CD14-positive monocyte (primary cell): ENCODE results near the gene EGR1. TPM values are rescaled to one million over a fixed set of nuclear protein-coding genes. Genes with fewer than 3 reads are reported as not detected.

Experiments
- DNase-seq, 3 donors: peaks; one replicate each; pipeline ENCODE4 v3.0.0-alpha.2; 2011 to 2022
- H2AFZ ChIP-seq: 2 replicates; pipeline ENCODE4 v1.6.0; 2012; ENCODE audit warnings: mild to moderate bottlenecking, low read depth, low read length, inconsistent platforms; ENCODE audit not compliant: insufficient read depth, poor library complexity, severe bottlenecking
- H3K27ac ChIP-seq, 2 donors: 1 replicate in 1 of 2; 2 replicates in 1 of 2; pipeline ENCODE4 v1.5.1; 2012 to 2013; ENCODE audit warnings: low read length in 2 of 2, control low read depth in 1 of 2, inconsistent platforms in 1 of 2, low read depth in 1 of 2, mild to moderate bottlenecking in 1 of 2
- H3K27me3 ChIP-seq, 2 donors: one replicate each; pipeline versions ENCODE4 v1.6.0 to v1.6.1; 2011 to 2013; ENCODE audit warnings: low read length in 2 of 2; ENCODE audit not compliant: control insufficient read depth in 2 of 2, insufficient read depth in 2 of 2
- H3K36me3 ChIP-seq, 2 donors: replicated peaks in 1 of 2; 1 replicate in 1 of 2; 2 replicates in 1 of 2; pipeline versions ENCODE4 v1.5.1 to v1.6.1; 2012 to 2013; ENCODE audit warnings: low read length in 2 of 2, control low read depth in 1 of 2, inconsistent platforms in 1 of 2, mild to moderate bottlenecking in 1 of 2; ENCODE audit not compliant: insufficient read depth in 2 of 2, control insufficient read depth in 1 of 2
- H3K4me1 ChIP-seq, 2 donors: 1 replicate in 1 of 2; 2 replicates in 1 of 2; pipeline versions ENCODE4 v1.5.1 to v1.6.1; 2012 to 2013; ENCODE audit warnings: low read length in 2 of 2, control low read depth in 1 of 2, inconsistent platforms in 1 of 2, mild to moderate bottlenecking in 1 of 2, moderate library complexity in 1 of 2; ENCODE audit not compliant: insufficient read depth in 2 of 2, control insufficient read depth in 1 of 2
- H3K4me2 ChIP-seq: replicated peaks from 2 replicates; pipeline ENCODE3; 2012; ENCODE audit warnings: low read length, moderate library complexity, mild to moderate bottlenecking; ENCODE audit not compliant: poor library complexity, severe bottlenecking; ENCODE audit errors: extremely low read depth
- H3K4me3 ChIP-seq, 3 experiments: fragments of 200-600 bp in 1 of 3; sonication (generic) in 1 of 3; replicated peaks in 1 of 3; 1 replicate in 2 of 3; 2 replicates in 1 of 3; pipeline ENCODE4 v1.5.1; 2011 to 2013; ENCODE audit warnings: low read length in 3 of 3, mild to moderate bottlenecking in 3 of 3, control low read depth in 2 of 3, low read depth in 2 of 3, inconsistent platforms in 1 of 3, moderate library complexity in 1 of 3
- H3K79me2 ChIP-seq: 2 replicates; pipeline ENCODE4 v1.6.0; 2012; ENCODE audit warnings: mild to moderate bottlenecking, control low read depth, inconsistent platforms, low read length, moderate library complexity; ENCODE audit not compliant: insufficient read depth
- H3K9ac ChIP-seq: 2 replicates; pipeline ENCODE4 v1.6.0; 2017; ENCODE audit warnings: low read length, mild to moderate bottlenecking; ENCODE audit not compliant: insufficient read depth, poor library complexity, severe bottlenecking
- H3K9me3 ChIP-seq, 2 donors: replicated peaks in 1 of 2; 1 replicate in 1 of 2; 2 replicates in 1 of 2; pipeline versions ENCODE4 v1.5.1 to v1.6.1; 2012 to 2013; ENCODE audit warnings: low read length in 2 of 2, control low read depth in 1 of 2; ENCODE audit not compliant: control insufficient read depth in 1 of 2, insufficient read depth in 1 of 2
- H4K20me1 ChIP-seq: 2 replicates; pipeline ENCODE4 v1.6.0; 2012; ENCODE audit warnings: mild to moderate bottlenecking, low read length, control low read depth, moderate library complexity; ENCODE audit not compliant: insufficient read depth
- H3K27ac Mint-ChIP-seq, 7 donors: one replicate each; pipeline ENCODE4 v1.8.0; 2020; ENCODE audit warnings: mild to moderate bottlenecking in 7 of 7, mixed read lengths in 7 of 7, moderate library complexity in 6 of 7, inconsistent platforms in 2 of 7
- H3K27me3 Mint-ChIP-seq, 3 donors: one replicate each; pipeline ENCODE4 v1.8.0; 2021 to 2022; ENCODE audit warnings: low read depth in 3 of 3, mild to moderate bottlenecking in 3 of 3, mixed read lengths in 3 of 3, moderate library complexity in 3 of 3, inconsistent platforms in 1 of 3
- H3K36me3 Mint-ChIP-seq, 2 donors: one replicate each; pipeline ENCODE4 v1.8.0; 2020; ENCODE audit warnings: mixed read lengths in 2 of 2, inconsistent platforms in 1 of 2, mild to moderate bottlenecking in 1 of 2
- H3K4me1 Mint-ChIP-seq: one replicate; pipeline ENCODE4 v1.8.0; 2020; ENCODE audit warnings: mild to moderate bottlenecking, mixed read lengths
- H3K4me3 Mint-ChIP-seq, 2 donors: one replicate each; pipeline ENCODE4 v1.8.0; 2020; ENCODE audit warnings: mild to moderate bottlenecking in 2 of 2, mixed read lengths in 2 of 2, moderate library complexity in 1 of 2
- H3K9me3 Mint-ChIP-seq, 7 donors: one replicate each; pipeline ENCODE4 v1.8.0; 2020 to 2022; ENCODE audit warnings: mixed read lengths in 7 of 7, mild to moderate bottlenecking in 6 of 7, moderate library complexity in 6 of 7, inconsistent platforms in 2 of 7
- WGBS: methylation state at CpG from one replicate; pipeline ENCODE4 v1.1.5; 2013; ENCODE audit warnings: missing lambda C conversion rate; ENCODE audit not compliant: insufficient coverage; 5-methylcytosine and 5-hydroxymethylcytosine counted together
- intact Hi-C, 2 donors: fragments of 100-400 bp; cut with micrococcal nuclease; formaldehyde crosslinking; loops; one replicate each; pipeline versions ENCODE4 v1.15.0 to v1.15.1; 2023
- polyA plus RNA-seq, 3 donors: library from polyadenylated mRNA; depleted of rRNA in 1 of 3; unstranded in 2 of 3; stranded (reverse) in 1 of 3; fragments of 300-500 nt in 2 of 3; fragments of >200 nt in 1 of 3; fragmentation: Illumina TruSeq in 2 of 3; gene quantifications; 1 replicate in 2 of 3; 2 replicates in 1 of 3; pipeline ENCODE4 v1.2.3, GENCODE V29; 2012 to 2021
- TF ChIP-seq, protein P1 (sequence below): fragments of 200-600 bp; IDR thresholded peaks from one replicate; pipeline ENCODE4 v1.8.0; 2022; ENCODE audit warnings: antibody characterized with exemption, mild to moderate bottlenecking

EGR1 gene
- polyA plus RNA-seq, 3 donors: 8.4 to 105 (median 16.9) TPM

DNA sequence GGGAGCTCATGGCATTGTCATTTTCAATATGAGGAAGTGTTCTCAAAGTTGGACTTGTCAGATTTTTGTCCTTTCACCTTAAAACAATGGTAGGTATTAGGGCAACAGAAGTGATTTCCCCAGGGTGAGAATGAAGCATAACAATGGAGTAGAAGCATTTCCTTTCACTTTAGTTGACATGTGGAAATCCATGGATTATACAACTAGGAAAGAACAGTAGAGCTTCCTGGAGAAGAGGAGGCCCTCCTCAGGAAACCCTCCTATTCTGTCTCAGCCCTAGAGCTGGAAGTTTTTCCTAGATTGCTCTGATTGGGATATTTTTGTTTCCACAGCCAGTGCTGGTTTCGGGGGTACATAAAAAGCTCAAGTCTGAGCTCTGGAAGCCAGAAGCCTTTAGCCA, 40.2 kb upstream of the EGR1 start:
- H3K9ac ChIP-seq: no peak overlapping the region
- WGBS: 100% methylated on average over 1 of the region's 1 CpG
- H3K79me2 ChIP-seq: no peaks in the 10 kb centered on the region
- no peaks in the 10 kb centered on the region for H3K27me3 ChIP-seq
- Mint-ChIP-seq H3K27ac (peak overlapping the region in 1 of 7 donors; percentile 8), H3K27me3 (no peaks in the 10 kb centered on the region), H3K9me3 (no peaks in the 10 kb centered on the region), H3K4me3 (no peak overlapping the region), H3K36me3 (peaks cover 84 to 99% of the 10 kb centered on the region in 2 donors), H3K4me1 (no peaks in the 10 kb centered on the region)
- peak overlapping the region in 1 of 2 donors; percentile 27 for H3K27ac ChIP-seq
- no peaks in the 10 kb centered on the region for H3K4me1 ChIP-seq
- intact Hi-C loops: no loop called here
- no peak for DNase-seq
- H2AFZ ChIP-seq: no peak overlapping the region
- TF ChIP-seq, protein P1, sequence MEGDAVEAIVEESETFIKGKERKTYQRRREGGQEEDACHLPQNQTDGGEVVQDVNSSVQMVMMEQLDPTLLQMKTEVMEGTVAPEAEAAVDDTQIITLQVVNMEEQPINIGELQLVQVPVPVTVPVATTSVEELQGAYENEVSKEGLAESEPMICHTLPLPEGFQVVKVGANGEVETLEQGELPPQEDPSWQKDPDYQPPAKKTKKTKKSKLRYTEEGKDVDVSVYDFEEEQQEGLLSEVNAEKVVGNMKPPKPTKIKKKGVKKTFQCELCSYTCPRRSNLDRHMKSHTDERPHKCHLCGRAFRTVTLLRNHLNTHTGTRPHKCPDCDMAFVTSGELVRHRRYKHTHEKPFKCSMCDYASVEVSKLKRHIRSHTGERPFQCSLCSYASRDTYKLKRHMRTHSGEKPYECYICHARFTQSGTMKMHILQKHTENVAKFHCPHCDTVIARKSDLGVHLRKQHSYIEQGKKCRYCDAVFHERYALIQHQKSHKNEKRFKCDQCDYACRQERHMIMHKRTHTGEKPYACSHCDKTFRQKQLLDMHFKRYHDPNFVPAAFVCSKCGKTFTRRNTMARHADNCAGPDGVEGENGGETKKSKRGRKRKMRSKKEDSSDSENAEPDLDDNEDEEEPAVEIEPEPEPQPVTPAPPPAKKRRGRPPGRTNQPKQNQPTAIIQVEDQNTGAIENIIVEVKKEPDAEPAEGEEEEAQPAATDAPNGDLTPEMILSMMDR: no peak
- no peaks in the 10 kb centered on the region for H3K9me3 ChIP-seq
- H3K36me3 ChIP-seq: peaks cover 94 to 100% of the 10 kb centered on the region in 2 donors
- H4K20me1 ChIP-seq: peaks cover 4% of the 10 kb centered on the region
- no peak overlapping the region for H3K4me3 ChIP-seq
- no peak overlapping the region for H3K4me2 ChIP-seq

- H3K4me3 ChIP-seq: no peak overlapping the region
- H3K9me3 ChIP-seq: no peaks in the 10 kb centered on the region
- Mint-ChIP-seq H3K27me3 (peaks cover 22 to 38% (median 26%) of the 10 kb centered on the region in 3 donors), H3K4me1 (peaks cover 16% of the 10 kb centered on the region), H3K4me3 (no peak overlapping the region), H3K36me3 (peaks cover 72 to 84% of the 10 kb centered on the region in 2 donors), H3K9me3 (peaks cover 0 to 5% (median 0%) of the 10 kb centered on the region in 7 donors), H3K27ac (peak overlapping the region in 2 of 7 donors; percentile 8 to 35)
- H2AFZ ChIP-seq: no peak overlapping the region
- peaks cover 10 to 14% of the 10 kb centered on the region in 2 donors for H3K4me1 ChIP-seq
- H3K36me3 ChIP-seq: peaks cover 57 to 72% of the 10 kb centered on the region in 2 donors
- no peaks in the 10 kb centered on the region for H3K79me2 ChIP-seq
- no CpG with 5 or more reads among the region's 5 CpGs for WGBS
- no peak overlapping the region for H3K9ac ChIP-seq
- intact Hi-C loops: no loop called here
- H3K27ac ChIP-seq: no peak overlapping the region
- H3K27me3 ChIP-seq: peaks cover 0 to 27% of the 10 kb centered on the region in 2 donors
- H4K20me1 ChIP-seq: peaks cover 27% of the 10 kb centered on the region
- no peak for DNase-seq
- H3K4me2 ChIP-seq: no peak overlapping the region
- TF ChIP-seq, protein P1: no peak
Measured at GRCh38 chr5:138435943-138436342, 29.3 kb upstream of the EGR1 start.
